Breast epithelium (tissue), 3 donors: Measurements from ENCODE around the gene DBF4.

Experiments used
- POLR2A ChIP-seq: fragments of 450-650 bp; IDR thresholded peaks from one replicate; pipeline ENCODE4 v1.6.1; 2016; ENCODE audit warnings: antibody characterized with exemption, mild to moderate bottlenecking, moderate library complexity
- POLR2AphosphoS5 ChIP-seq, 3 donors: sonication (generic); formaldehyde crosslinking; IDR thresholded peaks; one replicate each; pipeline ENCODE4 v1.6.1; 2017; ENCODE audit warnings: antibody characterized with exemption in 3 of 3
- TF ChIP-seq, protein P1 (sequence below), 3 donors: fragments of 450-650 bp; IDR thresholded peaks; one replicate each; pipeline ENCODE4 v1.5.1; 2016 to 2017; ENCODE audit warnings: antibody characterized with exemption in 3 of 3, mild to moderate bottlenecking in 3 of 3, moderate library complexity in 3 of 3

- TF ChIP-seq, protein P1, sequence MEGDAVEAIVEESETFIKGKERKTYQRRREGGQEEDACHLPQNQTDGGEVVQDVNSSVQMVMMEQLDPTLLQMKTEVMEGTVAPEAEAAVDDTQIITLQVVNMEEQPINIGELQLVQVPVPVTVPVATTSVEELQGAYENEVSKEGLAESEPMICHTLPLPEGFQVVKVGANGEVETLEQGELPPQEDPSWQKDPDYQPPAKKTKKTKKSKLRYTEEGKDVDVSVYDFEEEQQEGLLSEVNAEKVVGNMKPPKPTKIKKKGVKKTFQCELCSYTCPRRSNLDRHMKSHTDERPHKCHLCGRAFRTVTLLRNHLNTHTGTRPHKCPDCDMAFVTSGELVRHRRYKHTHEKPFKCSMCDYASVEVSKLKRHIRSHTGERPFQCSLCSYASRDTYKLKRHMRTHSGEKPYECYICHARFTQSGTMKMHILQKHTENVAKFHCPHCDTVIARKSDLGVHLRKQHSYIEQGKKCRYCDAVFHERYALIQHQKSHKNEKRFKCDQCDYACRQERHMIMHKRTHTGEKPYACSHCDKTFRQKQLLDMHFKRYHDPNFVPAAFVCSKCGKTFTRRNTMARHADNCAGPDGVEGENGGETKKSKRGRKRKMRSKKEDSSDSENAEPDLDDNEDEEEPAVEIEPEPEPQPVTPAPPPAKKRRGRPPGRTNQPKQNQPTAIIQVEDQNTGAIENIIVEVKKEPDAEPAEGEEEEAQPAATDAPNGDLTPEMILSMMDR (IDR thresholded peaks at IDR 0.05): no peak
- TF ChIP-seq POLR2A (no peak), POLR2AphosphoS5 (IDR thresholded peaks at IDR 0.05) (no peak)
Observed at GRCh38 chr7:87912121-87912520, 35.8 kb downstream of the DBF4 start.
